Liver (tissue), 9 donors: ENCODE data around the gene MATN4. TPM values are rescaled to one million over a fixed set of nuclear protein-coding genes. Genes with fewer than 3 reads are reported as not detected.

Experiments used
- DNase-seq: peaks from one replicate; pipeline ENCODE4 v3.0.0-alpha.2; 2017; ENCODE audit warnings: low spot score
- H3K27ac ChIP-seq, 2 donors: one replicate each; pipeline ENCODE4 v1.7.0; 2013; ENCODE audit warnings: inconsistent platforms in 2 of 2, low read length in 2 of 2, control low read depth in 1 of 2, low read depth in 1 of 2, mild to moderate bottlenecking in 1 of 2
- H3K27me3 ChIP-seq, 4 donors: one replicate each; pipeline versions ENCODE4 v1.6.1 to v1.7.0; 2013; ENCODE audit warnings: low read length in 3 of 4, inconsistent platforms in 1 of 4, mild to moderate bottlenecking in 1 of 4, moderate library complexity in 1 of 4; ENCODE audit not compliant: control insufficient read depth in 4 of 4, insufficient read depth in 4 of 4
- H3K36me3 ChIP-seq, 4 donors: one replicate each; pipeline versions ENCODE4 v1.6.1 to v1.7.0; 2013; ENCODE audit warnings: low read length in 3 of 4, mild to moderate bottlenecking in 3 of 4, low read depth in 1 of 4, moderate library complexity in 1 of 4; ENCODE audit not compliant: control insufficient read depth in 4 of 4, insufficient read depth in 3 of 4
- H3K4me1 ChIP-seq, 4 donors: one replicate each; pipeline versions ENCODE4 v1.6.1 to v1.7.0; 2013; ENCODE audit warnings: low read length in 3 of 4, mild to moderate bottlenecking in 3 of 4, moderate library complexity in 1 of 4; ENCODE audit not compliant: control insufficient read depth in 4 of 4, insufficient read depth in 4 of 4
- H3K4me3 ChIP-seq, 3 donors: one replicate each; pipeline versions ENCODE4 v1.6.1 to v1.7.0; 2013; ENCODE audit warnings: low read length in 3 of 3, control low read depth in 1 of 3, low read depth in 1 of 3, mild to moderate bottlenecking in 1 of 3
- H3K9ac ChIP-seq, 2 donors: one replicate each; pipeline ENCODE4 v1.7.0; 2013; ENCODE audit warnings: low read length in 2 of 2, mild to moderate bottlenecking in 2 of 2, moderate library complexity in 2 of 2, control low read depth in 1 of 2, low read depth in 1 of 2
- H3K9me3 ChIP-seq, 4 donors: one replicate each; pipeline versions ENCODE4 v1.6.1 to v1.7.0; 2013; ENCODE audit warnings: low read length in 3 of 4; ENCODE audit not compliant: control insufficient read depth in 4 of 4
- ATF3 ChIP-seq: IDR thresholded peaks from 2 replicates; pipeline ENCODE4 v1.6.1; 2016; ENCODE audit warnings: antibody characterized with exemption
- CTCF ChIP-seq: fragments of 150-350 bp; IDR thresholded peaks from 2 replicates; pipeline ENCODE4 v1.5.1; 2017; ENCODE audit warnings: improper control_type of control experiment, low read depth, low read length; ENCODE audit not compliant: missing input control
- EGR1 ChIP-seq, 2 donors: IDR thresholded peaks; 2 replicates each; pipeline ENCODE4 v1.6.1; 2016 to 2018; ENCODE audit warnings: antibody characterized with exemption in 2 of 2, low read depth in 2 of 2
- FOXA1 ChIP-seq: IDR thresholded peaks from 2 replicates; pipeline ENCODE4 v1.6.1; 2016; ENCODE audit warnings: antibody characterized with exemption
- GABPA ChIP-seq, 2 donors: IDR thresholded peaks in 1 of 2; conservative IDR thresholded peaks in 1 of 2; 2 replicates each; pipeline ENCODE4 v1.6.1; 2016; ENCODE audit warnings: antibody characterized with exemption in 2 of 2, mild to moderate bottlenecking in 1 of 2, moderate library complexity in 1 of 2
- HNF4A ChIP-seq, 2 donors: conservative IDR thresholded peaks; 2 replicates each; pipeline ENCODE4 v1.6.1; 2016; ENCODE audit warnings: antibody characterized with exemption in 2 of 2, mild to moderate bottlenecking in 2 of 2
- HNF4G ChIP-seq: IDR thresholded peaks from 2 replicates; pipeline ENCODE4 v1.6.1; 2016; ENCODE audit warnings: antibody characterized with exemption
- JUND ChIP-seq, 2 donors: IDR thresholded peaks; 2 replicates each; pipeline ENCODE4 v1.6.1; 2016; ENCODE audit warnings: antibody characterized with exemption in 2 of 2
- MAX ChIP-seq: IDR thresholded peaks from 2 replicates; pipeline ENCODE4 v1.6.1; 2016; ENCODE audit warnings: antibody characterized with exemption
- NR2F2 ChIP-seq: IDR thresholded peaks from 2 replicates; pipeline ENCODE4 v1.6.1; 2016; ENCODE audit warnings: antibody characterized with exemption
- RAD21 ChIP-seq, 2 donors: IDR thresholded peaks; 2 replicates each; pipeline ENCODE4 v1.6.1; 2016; ENCODE audit warnings: antibody characterized with exemption in 2 of 2, mild to moderate bottlenecking in 2 of 2
- REST ChIP-seq: IDR thresholded peaks from 2 replicates; pipeline ENCODE4 v1.6.1; 2016; ENCODE audit warnings: antibody characterized with exemption, mild to moderate bottlenecking
- RXRA ChIP-seq, 2 donors: IDR thresholded peaks; 2 replicates each; pipeline ENCODE4 v1.6.1; 2017 to 2018; ENCODE audit warnings: antibody characterized with exemption in 2 of 2, mild to moderate bottlenecking in 1 of 2
- SP1 ChIP-seq: IDR thresholded peaks from 2 replicates; pipeline ENCODE4 v1.6.1; 2018; ENCODE audit warnings: antibody characterized with exemption, mild to moderate bottlenecking
- TAF1 ChIP-seq: conservative IDR thresholded peaks from 2 replicates; pipeline ENCODE4 v1.6.1; 2016; ENCODE audit warnings: antibody characterized with exemption, mild to moderate bottlenecking
- YY1 ChIP-seq: IDR thresholded peaks from 2 replicates; pipeline ENCODE4 v1.6.1; 2016; ENCODE audit warnings: antibody characterized with exemption, mild to moderate bottlenecking
- ZBTB33 ChIP-seq: IDR thresholded peaks from 2 replicates; pipeline ENCODE4 v1.6.1; 2016; ENCODE audit warnings: antibody characterized with exemption
- WGBS: extraction: QIAGEN DNeasy Blood & Tissue Kit; methylation state at CpG from one replicate; pipeline ENCODE4 v1.1.7; 2013; 5-methylcytosine and 5-hydroxymethylcytosine counted together
- polyA plus RNA-seq, 2 donors: library from polyadenylated mRNA; stranded (reverse) in 1 of 2; unstranded in 1 of 2; fragments of 200-250 nt in 1 of 2; fragments of >200 nt in 1 of 2; fragmentation: Nextera tagmentation in 1 of 2; extraction: Ambion mirVana in 1 of 2; gene quantifications; one replicate each; pipeline versions ENCODE4 v1.2.1 to v1.2.3, GENCODE V29; 2013 to 2015
- total RNA-seq, 2 donors: library from RNA; depleted of rRNA; stranded (reverse); fragments of >200 nt; gene quantifications; one replicate each; pipeline ENCODE4 v1.2.3, GENCODE V29; 2014
- donor health status: healthy.
- donor health status: healthy.
- donor health status: healthy.
- donor health status: healthy.
- donor health status: healthy.

Gene MATN4
- total and polyA plus RNA-seq, 4 donors: 0.05 TPM; not detected in 3

- 70% methylated on average over 7 of the region's 7 CpGs for WGBS
- no peaks in the 10 kb centered on the region for H3K27me3 ChIP-seq
- TF ChIP-seq MAX: no peak
- no peak for TF ChIP-seq RXRA (IDR thresholded peaks at IDR 0.05)
- no peak for TF ChIP-seq TAF1
- TF ChIP-seq ATF3: no peak
- TF ChIP-seq EGR1 (IDR thresholded peaks at IDR 0.05; ENCODE audit: low read depth in 2 of 2): no peak
- no peak for TF ChIP-seq ZBTB33
- TF ChIP-seq JUND (IDR thresholded peaks at IDR 0.05): no peak
- no peak for TF ChIP-seq GABPA (IDR thresholded peaks at IDR 0.05 in 1 of 2, conservative IDR thresholded peaks at IDR 0.05 in 1 of 2)
- no peak for TF ChIP-seq SP1
- no peak for TF ChIP-seq YY1
- no peak for TF ChIP-seq NR2F2
- no peak for TF ChIP-seq HNF4A (conservative IDR thresholded peaks at IDR 0.05)
These were observed 25.2 kb downstream of the MATN4 start for GRCh38 chr20:45282700-45283550.

GRCh38 chr20:45279992-45280391, 28.1 kb downstream of the MATN4 start:
- Histone ChIP-seq H3K4me3 (no peak overlapping the region), H3K27ac (no peak overlapping the region), H3K36me3 (no peaks in the 10 kb centered on the region), H3K27me3 (no peaks in the 10 kb centered on the region), H3K4me1 (peaks cover 0 to 8% (median 0%) of the 10 kb centered on the region in 4 donors), H3K9ac (no peak overlapping the region), H3K9me3 (no peaks in the 10 kb centered on the region)
- TF ChIP-seq ZBTB33 (no peak), FOXA1 (no peak), JUND (IDR thresholded peaks at IDR 0.05) (no peak), ATF3 (no peak), MAX (no peak), REST (no peak), RAD21 (IDR thresholded peaks at IDR 0.05) (no peak), HNF4A (conservative IDR thresholded peaks at IDR 0.05) (no peak), RXRA (IDR thresholded peaks at IDR 0.05) (no peak), GABPA (IDR thresholded peaks at IDR 0.05 in 1 of 2, conservative IDR thresholded peaks at IDR 0.05 in 1 of 2) (no peak), TAF1 (no peak), SP1 (no peak), YY1 (no peak), HNF4G (no peak), CTCF (no peak), NR2F2 (no peak)
- 86% methylated on average over 1 of the region's 1 CpG for WGBS
- DNase-seq: no peak

More at GRCh38 chr20:45282700-45283550, 25.2 kb downstream of the MATN4 start:
- H3K36me3 ChIP-seq: no peaks in the 10 kb centered on the region
- H3K9me3 ChIP-seq: no peaks in the 10 kb centered on the region
- no peaks in the 10 kb centered on the region for H3K4me1 ChIP-seq
- DNase-seq: no peak
- H3K27ac ChIP-seq: no peak overlapping the region
- no peak overlapping the region for H3K9ac ChIP-seq
- no peak overlapping the region for H3K4me3 ChIP-seq
